IPS-NIHi7 (cell line): ENCODE measurements around the gene HOXB6.

ENCODE experiments used
- DNase-seq: peaks from one replicate; pipeline ENCODE4 v3.0.0; 2012; ENCODE audit warnings: mixed read lengths; ENCODE audit errors: extremely low spot score

Gene HOXB6

GRCh38 chr17:48609759-48610281, 5.0 kb upstream of the HOXB6 start:
- DNase-seq, result no peak

GRCh38 chr17:48609033-48609432, 4.2 kb upstream of the HOXB6 start:
- DNase-seq, result no peak

DNA sequence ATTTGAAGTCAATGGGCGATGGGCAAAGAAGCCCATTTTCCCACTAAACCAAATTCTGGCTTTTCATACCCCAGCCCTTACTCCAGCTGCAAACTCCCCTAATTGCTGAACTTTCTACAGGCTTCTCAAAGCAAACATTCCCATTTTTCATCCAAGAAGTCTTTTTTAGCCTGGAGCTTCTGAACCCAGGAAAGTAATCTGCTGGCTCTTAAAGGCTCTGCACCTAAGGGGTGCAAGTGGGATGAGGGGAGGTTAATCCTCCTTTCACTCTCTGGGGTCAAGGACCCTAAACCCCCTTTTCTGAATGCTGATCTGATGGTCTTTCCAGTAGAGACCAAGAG, 3.7 kb upstream of the HOXB6 start:
- no peak for DNase-seq

DNA sequence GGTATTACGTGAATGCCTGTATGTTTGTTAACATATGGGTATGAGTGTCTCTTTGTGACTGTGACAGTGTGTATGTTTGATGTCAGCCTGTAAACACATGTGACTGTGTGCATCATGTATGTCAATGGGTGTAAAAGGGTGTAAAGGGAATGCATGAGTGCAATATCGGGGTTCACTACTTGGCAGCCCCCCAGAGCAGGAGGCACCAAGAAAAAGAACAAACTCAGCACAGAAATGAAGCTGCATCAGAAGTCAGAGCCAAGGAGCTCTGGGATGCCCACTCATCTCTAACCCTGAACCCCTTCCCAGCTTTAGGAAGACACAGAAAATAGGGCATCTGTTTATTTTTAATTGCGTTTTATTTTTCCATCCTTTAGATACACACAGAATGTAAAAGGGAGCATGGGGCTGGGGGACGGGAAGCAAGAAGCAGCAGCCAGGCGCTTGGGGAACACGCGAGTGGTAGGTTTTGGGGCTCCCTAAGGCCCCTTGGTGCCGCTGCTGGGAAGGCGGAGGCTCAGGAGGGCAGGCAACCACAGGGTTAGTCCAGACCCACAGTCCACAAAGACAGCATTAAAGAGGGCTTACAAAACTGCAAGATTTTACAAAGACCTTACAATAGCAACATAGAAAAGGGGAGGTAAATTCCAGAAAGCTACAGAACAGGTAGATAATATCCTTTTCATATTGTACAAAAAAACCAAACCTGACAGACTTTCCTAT, 2.3 kb upstream of the HOXB6 start:
- no peak for DNase-seq

DNA sequence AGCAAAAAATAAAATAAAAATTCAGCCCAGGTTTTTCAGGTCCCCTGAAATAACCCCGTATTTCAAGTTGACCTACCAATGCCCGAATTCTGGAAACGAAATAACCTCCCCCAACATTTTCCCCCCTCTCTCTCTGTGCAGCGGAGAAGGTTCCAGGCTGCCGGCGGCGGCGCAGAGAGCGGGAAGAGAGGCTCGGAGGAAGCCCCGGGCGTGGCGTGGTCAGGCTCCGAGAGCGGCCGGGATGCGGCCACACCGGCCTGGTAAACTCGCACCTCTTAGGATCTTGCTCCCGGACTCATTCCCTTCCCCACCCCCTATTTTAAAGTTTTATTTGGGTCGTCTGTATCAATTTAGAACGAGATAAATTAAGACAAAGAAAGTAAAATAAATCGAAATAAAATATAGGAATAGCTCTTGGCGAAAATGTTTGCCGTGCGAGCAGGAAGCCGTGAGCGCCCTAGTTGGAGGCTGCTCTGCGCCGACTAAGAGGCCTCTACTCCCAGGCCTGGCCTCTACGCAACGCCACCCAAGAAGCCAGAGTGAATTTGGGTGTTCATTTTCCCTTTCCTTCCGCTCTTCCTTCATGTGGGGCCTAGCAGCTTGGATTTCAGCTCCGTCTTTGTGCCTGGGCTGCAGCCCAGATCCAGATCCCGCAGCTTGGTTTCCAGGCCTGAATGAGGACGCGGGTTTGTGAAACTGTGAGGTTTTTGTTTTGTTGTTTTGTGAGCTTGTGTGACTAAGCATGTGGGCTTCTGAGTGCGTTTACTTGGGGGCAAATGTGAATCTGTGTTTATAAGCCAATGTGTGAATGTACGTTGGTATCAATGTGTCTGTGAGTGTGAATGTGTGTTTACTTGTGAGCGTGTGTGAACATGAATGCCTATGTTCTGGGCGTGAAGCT, 1.5 kb upstream of the HOXB6 start:
- DNase-seq, result no peak

- DNase-seq, result no peak
These were observed 678 bp upstream of the HOXB6 start for GRCh38 chr17:48605409-48605919.

DNA sequence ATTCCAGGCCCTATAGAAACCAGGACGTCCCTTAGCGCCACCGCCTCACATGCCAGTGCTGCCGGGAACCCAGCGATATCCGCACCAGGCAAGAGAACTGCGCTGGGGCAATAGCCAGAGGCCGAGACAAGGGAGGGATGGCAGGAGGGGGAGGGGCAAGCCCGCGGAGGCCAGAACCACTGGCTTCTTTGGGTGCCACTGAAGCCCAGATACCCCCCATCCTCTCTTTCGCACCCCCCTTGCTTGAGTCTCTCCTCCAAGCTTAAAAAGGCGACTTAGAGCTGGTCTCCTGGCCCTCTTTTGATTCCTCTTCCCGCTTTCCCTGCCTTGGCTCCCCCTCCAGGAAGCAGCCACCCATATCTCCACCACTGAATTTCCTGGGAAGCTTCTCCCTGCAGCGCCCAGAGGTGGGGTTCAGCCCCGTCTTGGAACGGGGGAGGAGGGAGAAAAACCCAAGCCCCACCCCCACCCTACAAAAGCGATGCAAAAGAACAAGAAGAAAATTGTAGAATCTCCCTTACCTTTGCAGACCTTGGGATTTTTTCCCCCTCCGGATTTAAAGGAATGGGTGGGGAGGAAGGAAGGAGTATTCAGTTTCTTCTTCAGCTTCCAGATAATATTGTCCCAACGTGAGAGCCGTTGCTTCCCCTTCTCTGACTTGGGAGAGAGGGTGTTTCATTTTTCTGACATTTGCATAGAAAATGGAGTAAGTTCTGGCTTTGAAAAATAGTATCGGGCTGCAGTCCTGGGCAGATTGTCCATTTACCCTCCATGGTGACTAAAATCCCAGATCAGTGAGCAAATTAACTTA, 622 bp downstream of the HOXB6 start:
- no peak for DNase-seq

DNA sequence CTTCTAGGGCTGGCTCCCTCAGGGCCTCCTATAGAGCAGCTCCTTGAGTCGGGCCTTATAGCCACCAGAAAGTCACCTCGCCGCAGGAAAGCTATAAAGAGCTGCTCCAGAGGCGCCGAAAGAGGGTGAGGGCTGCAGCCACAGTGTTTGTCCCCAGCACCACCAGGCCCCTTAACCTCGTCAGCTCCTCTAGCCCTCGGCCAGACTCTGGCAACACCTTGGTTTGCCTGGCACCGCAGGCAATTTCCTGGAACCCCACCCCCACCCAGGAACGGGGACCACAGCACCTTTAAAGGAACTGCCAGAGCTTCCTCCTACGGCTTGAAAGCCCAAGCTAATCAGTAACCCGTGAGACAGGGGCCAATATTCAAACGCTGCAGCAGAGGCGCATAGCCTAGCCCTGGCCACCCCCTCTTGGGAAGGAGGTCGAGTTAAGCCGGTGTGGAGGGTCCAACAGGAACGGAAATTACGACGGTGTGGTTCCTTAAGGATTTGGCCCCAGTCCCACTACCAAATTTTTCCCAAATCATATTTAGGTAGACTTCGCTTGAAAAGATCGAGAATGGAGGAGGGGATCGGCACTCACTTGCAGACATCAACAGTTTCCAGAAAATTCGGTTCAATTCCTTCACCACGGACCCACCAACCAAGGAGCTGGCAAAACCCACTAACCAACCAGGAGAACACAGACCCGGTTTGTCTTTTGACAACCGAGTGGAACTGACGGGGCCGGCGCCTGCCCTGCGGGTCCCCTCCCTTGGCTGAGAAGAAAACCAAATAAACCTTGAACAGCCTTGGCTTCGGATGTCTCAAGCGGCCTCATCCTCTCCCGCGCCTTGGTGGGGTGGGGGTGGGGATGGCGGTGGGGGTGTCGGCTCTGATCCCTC, 3.0 kb downstream of the HOXB6 start:
- DNase-seq, result no peak

DNA sequence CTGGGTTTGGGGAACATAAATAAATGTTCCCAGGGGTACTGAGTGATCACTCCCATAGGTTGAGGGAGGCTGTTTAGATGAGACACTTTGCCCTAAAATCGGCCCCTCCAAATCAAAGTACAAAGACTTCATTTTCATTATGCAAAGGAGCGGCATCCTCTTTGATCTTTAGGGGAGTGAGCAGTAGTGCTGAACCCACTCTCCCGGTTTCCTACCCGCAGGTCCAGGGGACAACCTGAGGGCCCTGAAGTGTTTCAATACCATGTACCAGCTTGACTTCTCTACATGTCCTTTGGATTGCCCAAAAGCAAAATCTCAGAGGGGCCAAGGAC, 3.6 kb downstream of the HOXB6 start:
- no peak for DNase-seq

- no peak for DNase-seq
These were observed 4.3 kb downstream of the HOXB6 start for GRCh38 chr17:48600244-48601098.

DNA sequence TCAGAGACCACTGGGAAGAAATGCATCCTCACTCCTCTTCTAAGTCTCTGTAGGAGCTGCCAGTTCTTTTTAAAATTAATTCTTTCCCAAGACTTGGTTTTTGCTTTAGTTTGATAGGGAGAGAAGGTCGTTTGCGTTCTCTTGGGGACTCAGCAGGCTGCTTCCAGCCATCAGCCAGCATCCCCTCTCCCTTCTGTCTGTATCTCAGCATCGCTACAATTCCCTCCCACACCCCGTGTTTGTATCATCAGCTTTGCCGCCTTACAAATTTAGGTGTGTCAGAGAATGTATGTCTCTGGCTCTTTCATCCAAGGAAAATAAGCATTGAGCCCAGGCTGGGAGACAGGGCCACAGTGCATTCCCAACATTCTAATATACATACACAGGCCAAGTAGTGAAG, 5.4 kb downstream of the HOXB6 start:
- DNase-seq, result no peak

DNA sequence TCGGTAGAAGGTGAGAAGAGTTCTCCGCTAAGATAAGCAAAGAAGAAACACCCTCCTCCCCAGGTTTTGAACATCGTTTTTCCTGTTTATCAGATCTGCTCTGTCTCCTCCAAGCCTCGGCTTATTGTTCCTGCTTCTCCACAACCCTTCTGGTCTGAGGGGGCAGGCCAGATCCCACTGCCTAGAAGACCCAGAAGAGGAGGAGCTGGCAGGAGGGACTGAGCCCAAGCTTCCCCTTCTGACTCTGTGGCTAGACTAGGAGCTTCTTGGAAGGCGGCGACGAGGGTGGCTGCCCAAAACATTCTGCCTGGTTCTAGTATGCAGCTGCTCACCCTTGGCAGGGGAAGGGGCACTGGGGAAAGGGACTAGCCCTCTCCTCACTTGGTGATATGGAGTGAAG, 6.0 kb downstream of the HOXB6 start:
- DNase-seq, result no peak

- DNase-seq, result no peak
These were observed 6.8 kb downstream of the HOXB6 start for GRCh38 chr17:48597778-48598631.

GRCh38 chr17:48597528-48597777, 7.3 kb downstream of the HOXB6 start:
- DNase-seq, result no peak

DNA sequence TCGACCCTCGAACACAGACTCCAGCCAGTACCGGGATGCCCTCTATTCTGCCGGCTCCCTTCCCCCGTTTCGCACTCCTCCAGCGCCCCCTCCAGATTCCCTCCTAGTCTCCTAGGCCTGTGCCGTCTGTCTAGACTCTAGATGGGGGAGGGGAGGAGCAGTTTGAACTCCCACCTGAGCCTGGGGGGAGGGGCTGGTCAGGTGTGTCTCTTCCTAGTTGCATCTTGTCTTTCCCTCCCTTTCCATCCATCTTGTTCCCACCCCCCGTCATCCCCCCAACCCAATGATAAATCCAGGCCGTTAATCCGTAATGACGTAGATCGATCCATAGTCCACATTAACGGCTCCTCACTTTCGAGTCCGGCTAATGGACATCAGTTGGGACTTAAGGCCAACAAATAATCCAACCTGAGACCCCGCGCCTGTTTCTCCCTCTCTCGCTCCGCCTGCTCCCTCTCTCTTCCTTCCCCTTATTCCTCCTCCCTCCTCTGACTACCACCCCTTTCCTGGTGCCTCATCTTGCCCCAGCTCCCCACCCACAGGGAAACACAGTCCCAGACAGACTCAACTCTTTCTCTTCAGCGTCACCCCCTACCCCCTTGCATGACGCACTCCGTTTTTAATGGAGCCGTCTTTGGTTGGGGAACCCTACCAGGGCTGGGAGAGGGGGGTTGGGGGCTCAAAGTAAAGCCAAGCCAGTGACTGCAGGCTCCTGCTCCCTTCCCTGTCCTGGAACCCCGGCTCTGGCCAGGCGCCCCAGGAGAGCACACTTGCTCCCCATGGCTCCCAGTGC, 7.9 kb downstream of the HOXB6 start:
- DNase-seq, result no peak

GRCh38 chr17:48596000-48596734, 8.6 kb downstream of the HOXB6 start:
- no peak for DNase-seq

GRCh38 chr17:48595278-48595999, 9.3 kb downstream of the HOXB6 start:
- no peak for DNase-seq
